Ectodermal cell (in vitro differentiated cells): ENCODE data around the gene NFATC3.
A peak's percentile ranks its signal among the peaks of the same experiment; 100 is the strongest.

Experiments used
- H3K27ac ChIP-seq: 2 replicates; pipeline ENCODE4 v1.7.0; 2013; ENCODE audit warnings: mild to moderate bottlenecking, low read depth, low read length; ENCODE audit not compliant: insufficient read depth, poor library complexity, severe bottlenecking
- H3K27me3 ChIP-seq: 2 replicates; pipeline ENCODE4 v1.7.0; 2013; ENCODE audit warnings: mild to moderate bottlenecking, low read length; ENCODE audit not compliant: insufficient read depth, control insufficient read depth, poor library complexity, severe bottlenecking
- H3K36me3 ChIP-seq: one replicate; pipeline ENCODE4 v1.7.0; 2013; ENCODE audit warnings: low read length; ENCODE audit not compliant: control insufficient read depth, insufficient read depth
- H3K4me1 ChIP-seq: one replicate; pipeline ENCODE4 v1.7.0; 2013; ENCODE audit warnings: low read length; ENCODE audit not compliant: control insufficient read depth, insufficient read depth
- H3K4me3 ChIP-seq: 2 replicates; pipeline ENCODE4 v1.7.0; 2013; ENCODE audit warnings: low read depth, low read length, control low read depth; ENCODE audit not compliant: insufficient read depth
- H3K9me3 ChIP-seq: 2 replicates; pipeline ENCODE4 v1.7.0; 2013; ENCODE audit warnings: mild to moderate bottlenecking, low read length, moderate library complexity; ENCODE audit not compliant: control insufficient read depth
- WGBS, 2 experiments: methylation state at CpG; one replicate each; pipeline ENCODE4 v1.1.7; 2013; ENCODE audit warnings: missing lambda C conversion rate in 2 of 2; 5-methylcytosine and 5-hydroxymethylcytosine counted together

NFATC3 gene

GRCh38 chr16:68081861-68082628, 3.1 kb upstream of the NFATC3 start:
- Histone ChIP-seq H3K9me3 (no peaks in the 10 kb centered on the region), H3K4me1 (peaks cover 17% of the 10 kb centered on the region), H3K27ac (no peak overlapping the region), H3K27me3 (no peaks in the 10 kb centered on the region), H3K36me3 (no peaks in the 10 kb centered on the region), H3K4me3 (no peak overlapping the region)

DNA sequence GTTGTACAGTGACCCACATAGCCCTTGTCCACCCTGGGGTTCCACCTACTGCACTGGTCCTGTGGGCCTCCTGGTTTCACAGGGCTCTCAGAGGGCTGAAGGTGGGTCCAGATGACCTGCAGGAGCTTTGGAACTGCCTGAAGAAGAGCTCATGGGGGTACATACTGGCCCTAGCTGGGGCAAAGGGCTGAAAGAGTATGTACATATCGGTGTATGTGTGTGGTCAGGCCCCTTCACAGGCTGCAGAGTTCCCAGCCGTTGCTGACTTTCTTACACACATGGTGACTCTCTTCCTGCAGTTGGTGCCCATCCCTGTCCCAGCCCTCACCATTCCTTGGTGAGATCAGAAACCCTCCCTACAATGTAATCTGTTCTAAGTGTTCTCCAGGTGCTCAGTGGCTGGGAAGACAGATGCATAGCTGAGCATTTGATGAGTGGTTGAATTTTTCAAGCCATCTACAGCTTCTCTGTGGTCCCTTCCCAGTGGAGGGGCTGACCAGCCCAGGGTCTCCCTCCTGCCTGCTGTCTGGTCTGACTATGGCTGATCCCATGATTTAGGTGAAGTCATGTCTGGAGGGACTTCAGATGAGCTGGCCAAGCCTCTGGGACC, 2.4 kb upstream of the NFATC3 start:
- no peaks in the 10 kb centered on the region for H3K27me3 ChIP-seq
- H3K4me3 ChIP-seq = no peak overlapping the region
- H3K27ac ChIP-seq = no peak overlapping the region
- WGBS, 2 experiments = 90 to 93% methylated on average over 2 of the region's 2 CpGs
- H3K36me3 ChIP-seq = no peaks in the 10 kb centered on the region
- no peaks in the 10 kb centered on the region for H3K9me3 ChIP-seq
- H3K4me1 ChIP-seq = peaks cover 17% of the 10 kb centered on the region

- 90 to 93% methylated on average over 4 of the region's 4 CpGs for WGBS, 2 experiments
- H3K9me3 ChIP-seq = no peaks in the 10 kb centered on the region
- no peaks in the 10 kb centered on the region for H3K27me3 ChIP-seq
- H3K4me3 ChIP-seq = no peak overlapping the region
- no peak overlapping the region for H3K27ac ChIP-seq
- peaks cover 17% of the 10 kb centered on the region for H3K4me1 ChIP-seq
- H3K36me3 ChIP-seq = no peaks in the 10 kb centered on the region
These were observed 1.9 kb upstream of the NFATC3 start for GRCh38 chr16:68083239-68083781.

DNA sequence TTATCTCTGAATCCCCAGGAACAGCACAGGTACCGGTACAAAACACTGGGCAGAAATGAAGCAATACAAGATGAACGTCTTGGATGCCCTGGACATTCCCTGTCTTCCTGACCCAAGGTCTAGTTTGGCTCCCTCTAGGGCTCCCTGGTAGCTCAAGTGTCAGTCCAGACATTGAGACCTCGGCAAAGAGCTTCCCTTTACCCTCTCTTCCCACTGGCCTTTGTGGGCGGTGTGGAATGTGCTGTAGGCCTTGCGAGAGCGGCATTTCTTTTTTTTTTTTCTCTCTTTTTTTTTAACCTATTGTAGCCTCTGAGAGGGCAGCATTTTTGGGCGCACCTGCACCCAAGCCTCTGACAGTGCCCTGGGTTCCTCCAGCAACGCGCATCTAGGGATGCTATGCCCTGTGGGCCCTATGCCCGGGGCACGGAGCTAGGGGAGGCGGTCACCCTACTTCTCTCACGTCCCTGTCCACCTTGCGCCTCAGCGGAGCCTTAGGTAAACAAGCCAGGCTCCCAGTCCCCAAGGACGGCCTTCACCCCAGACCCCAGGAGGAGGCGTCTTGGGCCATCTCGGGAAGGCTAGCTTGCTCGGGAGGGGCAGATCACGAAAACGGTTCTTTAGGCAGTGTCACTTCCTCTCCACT, 1.2 kb upstream of the NFATC3 start:
- Histone ChIP-seq H3K9me3 (no peaks in the 10 kb centered on the region), H3K36me3 (no peaks in the 10 kb centered on the region), H3K4me1 (peaks cover 17% of the 10 kb centered on the region), H3K27me3 (no peaks in the 10 kb centered on the region), H3K27ac (peak overlapping the region; percentile 98), H3K4me3 (peak overlapping the region; percentile 59)
- 16% methylated on average over 21 of the region's 21 CpGs for WGBS, 2 experiments

DNA sequence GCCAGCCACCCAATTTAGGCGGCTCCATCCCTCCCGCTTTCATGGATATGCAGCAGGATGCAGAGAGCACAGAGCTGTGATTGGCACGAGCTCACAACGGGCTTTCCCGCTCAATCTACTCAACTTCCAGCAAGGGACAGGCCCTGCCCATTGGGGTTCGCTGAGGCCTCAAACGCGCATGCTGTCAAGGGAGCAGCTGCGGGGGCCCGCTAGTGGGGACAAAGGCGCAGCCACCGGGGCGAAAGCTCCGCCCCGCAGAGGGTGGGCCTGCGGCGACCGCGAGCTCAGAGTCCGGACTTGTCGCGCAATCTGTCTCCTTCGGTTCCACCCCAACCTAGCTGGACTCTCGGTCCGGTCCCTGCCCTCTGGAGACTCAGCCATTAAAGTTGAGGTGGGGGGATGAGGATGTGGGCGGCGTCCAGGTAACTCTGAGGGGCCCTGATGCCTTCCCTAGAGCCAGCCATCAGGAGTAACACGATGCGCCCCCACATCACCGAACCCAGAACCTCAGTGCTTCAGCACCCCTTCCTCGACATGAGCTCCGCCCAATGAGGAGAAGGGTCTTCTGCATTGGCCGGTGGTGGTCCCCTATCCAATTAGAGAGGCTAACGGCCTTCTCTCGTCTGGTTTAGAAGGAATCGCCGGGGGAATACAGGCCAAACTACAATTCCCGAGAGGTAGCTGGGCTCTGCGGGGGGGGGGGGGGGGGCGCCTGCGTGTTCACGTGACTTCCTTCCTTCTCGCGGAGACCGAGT, 489 bp upstream of the NFATC3 start:
- Histone ChIP-seq H3K9me3 (no peaks in the 10 kb centered on the region), H3K27ac (peak overlapping the region; percentile 98), H3K4me3 (peak overlapping the region; percentile 59), H3K4me1 (peaks cover 17% of the 10 kb centered on the region), H3K27me3 (no peaks in the 10 kb centered on the region), H3K36me3 (no peaks in the 10 kb centered on the region)
- WGBS, 2 experiments = 0 to 1% methylated on average over 43 to 45 of the region's 45 CpGs

GRCh38 chr16:68086336-68086841, 1.2 kb downstream of the NFATC3 start:
- 2 to 6% methylated on average over 4 to 5 of the region's 6 CpGs for WGBS, 2 experiments
- H3K4me3 ChIP-seq = peak overlapping the region; percentile 89
- H3K4me1 ChIP-seq = peaks cover 17% of the 10 kb centered on the region
- no peak overlapping the region for H3K27ac ChIP-seq
- H3K36me3 ChIP-seq = no peaks in the 10 kb centered on the region
- H3K9me3 ChIP-seq = no peaks in the 10 kb centered on the region
- H3K27me3 ChIP-seq = no peaks in the 10 kb centered on the region

- Histone ChIP-seq H3K36me3 (no peaks in the 10 kb centered on the region), H3K27ac (no peak overlapping the region), H3K4me1 (peaks cover 17% of the 10 kb centered on the region), H3K9me3 (no peaks in the 10 kb centered on the region), H3K4me3 (peak overlapping the region; percentile 89), H3K27me3 (no peaks in the 10 kb centered on the region)
- WGBS, 2 experiments = 47 to 53% methylated on average over 3 to 4 of the region's 6 CpGs
These were observed 1.7 kb downstream of the NFATC3 start for GRCh38 chr16:68086860-68087268.

DNA sequence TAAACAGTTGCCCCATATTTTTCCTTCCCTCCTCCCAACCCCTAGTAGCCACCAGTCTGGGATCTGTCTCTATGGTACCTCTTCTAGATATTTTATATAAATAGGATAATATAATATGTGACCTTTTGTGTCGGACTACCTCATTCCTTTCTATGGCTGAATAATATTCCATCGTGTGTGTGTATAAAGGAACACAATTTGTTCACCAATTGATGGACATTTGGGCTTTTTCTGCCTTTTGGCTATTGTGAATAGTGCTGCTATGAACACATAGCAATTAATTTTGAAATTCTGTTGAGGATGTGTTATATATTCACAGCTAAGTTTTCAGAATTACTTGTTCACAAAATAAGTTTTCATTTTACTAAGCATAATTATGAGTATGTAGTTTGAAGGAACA, 2.5 kb downstream of the NFATC3 start:
- no peaks in the 10 kb centered on the region for H3K36me3 ChIP-seq
- H3K27me3 ChIP-seq = no peaks in the 10 kb centered on the region
- H3K9me3 ChIP-seq = no peaks in the 10 kb centered on the region
- no peak overlapping the region for H3K27ac ChIP-seq
- no peak overlapping the region for H3K4me3 ChIP-seq
- WGBS, 2 experiments = 98 to 100% methylated on average over 2 of the region's 2 CpGs
- peaks cover 17% of the 10 kb centered on the region for H3K4me1 ChIP-seq

DNA sequence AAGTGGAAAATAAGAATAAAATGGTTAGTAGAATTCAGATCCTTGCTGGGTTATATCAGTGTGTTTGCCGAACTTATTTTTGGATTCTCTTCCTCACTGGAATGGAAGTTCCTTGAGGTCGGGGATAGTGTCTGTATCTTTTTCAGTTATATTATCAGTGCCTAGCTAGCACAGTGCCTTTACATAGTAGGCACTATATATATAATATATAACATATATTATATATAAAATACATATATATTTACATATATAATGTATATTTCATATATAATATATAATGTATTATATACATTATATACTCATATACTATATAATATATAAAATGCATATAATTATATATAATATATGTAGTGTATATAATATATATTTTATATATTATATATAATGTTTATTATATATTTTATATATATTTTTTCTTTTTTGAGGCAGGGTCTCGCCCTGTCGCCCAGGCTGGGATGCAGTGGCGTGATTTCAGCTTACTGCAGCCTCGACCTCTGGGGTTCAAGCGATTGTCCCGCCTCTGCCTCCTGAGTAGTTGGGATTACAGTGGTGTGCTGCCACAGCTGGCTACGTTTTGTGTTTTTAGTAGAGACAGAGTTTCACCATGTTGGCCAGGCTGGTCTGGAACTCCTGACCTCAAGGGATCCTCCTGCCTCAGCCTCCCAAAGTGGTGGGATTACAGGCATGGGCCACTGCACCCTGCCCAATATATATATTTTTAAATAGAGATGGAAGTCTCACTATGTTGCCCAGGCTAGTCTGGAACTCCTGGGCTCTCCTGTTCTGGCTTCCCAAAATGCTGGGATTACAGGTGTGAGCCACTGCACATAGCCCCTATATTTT, 3.2 kb downstream of the NFATC3 start:
- Histone ChIP-seq H3K27me3 (no peaks in the 10 kb centered on the region), H3K27ac (no peak overlapping the region), H3K9me3 (no peaks in the 10 kb centered on the region), H3K4me1 (peaks cover 13% of the 10 kb centered on the region), H3K4me3 (no peak overlapping the region), H3K36me3 (no peaks in the 10 kb centered on the region)
- WGBS, 2 experiments = 87 to 91% methylated on average over 9 of the region's 9 CpGs
